ENCODE data around the gene SPEM1. TPM values are rescaled to one million over a fixed set of nuclear protein-coding genes. Genes with fewer than 3 reads are reported as not detected.

The SPEM1 gene
- total and polyA plus RNA-seq, 2 of the 13 experiments (the other 11 are each of a cell fraction or from before 2014, with no cell fraction given), result not detected

DNA sequence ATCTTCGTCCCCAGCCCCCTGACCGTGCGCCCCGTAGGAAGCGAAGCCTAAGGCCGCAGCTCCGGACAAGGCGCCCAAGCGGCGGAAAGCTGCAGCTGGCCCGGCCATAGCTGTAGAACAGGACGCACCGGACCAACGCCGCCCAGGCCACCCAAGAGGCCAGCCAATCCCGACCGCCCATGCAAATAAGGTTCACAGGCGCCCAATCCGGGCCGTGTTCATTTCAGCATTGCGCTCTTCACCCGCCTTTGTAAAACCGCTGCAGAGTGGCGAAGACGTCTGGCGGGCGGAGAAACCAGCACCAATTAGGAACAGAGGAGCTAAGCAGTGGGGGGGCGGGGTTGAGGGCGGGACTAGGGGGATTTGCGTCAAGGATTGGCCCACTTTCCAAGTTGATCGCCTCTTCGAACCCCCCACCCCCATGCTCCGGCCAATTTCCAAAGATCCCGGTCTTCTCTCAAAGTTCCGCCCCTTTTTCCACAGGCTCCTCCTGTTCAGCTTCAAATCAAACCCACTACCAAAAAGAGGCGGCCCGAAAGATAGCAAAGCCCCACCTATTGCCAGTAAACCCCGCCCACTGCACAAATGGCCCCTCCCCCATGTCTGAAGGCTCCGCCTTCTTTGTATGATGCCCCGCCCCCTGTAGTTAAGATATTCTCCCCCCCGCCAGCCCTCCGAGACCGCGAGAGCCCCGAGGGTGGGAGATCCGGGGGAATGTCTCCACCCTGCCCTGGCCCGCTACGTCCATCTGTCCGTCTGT is 16.0 kb upstream of the SPEM1 start, which contains the start of gene TMEM256 (continued):
- TF ChIP-seq ZNF180 (CRISPR knock-in tag; IDR thresholded peaks at IDR 0.05; ENCODE audit: borderline replicate concordance, low read depth) (no peak), KMT2B (CRISPR knock-in tag; IDR thresholded peaks at IDR 0.05) (0 out of 2 replicates have a peak, but pooled peaks have one; percentile 37), ZBTB40 (IDR thresholded peaks at IDR 0.05) (no peak), ZBTB40 (CRISPR knock-in tag; IDR thresholded peaks at IDR 0.05) (peak; percentile 61), ZNF703 (CRISPR knock-in tag; IDR thresholded peaks at IDR 0.05; ENCODE audit: borderline replicate concordance) (no peak), KDM2A (CRISPR knock-in tag; IDR thresholded peaks at IDR 0.05; ENCODE audit: borderline replicate concordance, low read depth) (peak; percentile 64; the same call in 1 of the 2 replicates), BRCA1 (CRISPR knock-in tag; IDR thresholded peaks at IDR 0.05) (0 out of 2 replicates have a peak, but pooled peaks have one; percentile 64), IRX3 (CRISPR knock-in tag; IDR thresholded peaks at IDR 0.05; ENCODE audit: borderline replicate concordance, low read depth) (peak; percentile 65; the same call in 1 of the 2 replicates), POLR2AphosphoS2 (IDR thresholded peaks at IDR 0.05; ENCODE audit: low read depth, low read length) (peak; percentile 54; the same call in 1 of the 2 replicates), PHF5A (CRISPR knock-in tag; IDR thresholded peaks at IDR 0.05; ENCODE audit: low read depth, unreplicated experiment) (no peak), KDM5A (IDR thresholded peaks at IDR 0.05; ENCODE audit: borderline replicate concordance, low read length) (peak; percentile 60; the same call in 1 of the 2 replicates), ZNF629 (CRISPR knock-in tag; conservative IDR thresholded peaks at IDR 0.05) (no peak), NR0B2 (CRISPR knock-in tag; IDR thresholded peaks at IDR 0.05) (0 out of 2 replicates have a peak, but pooled peaks have one; percentile 24), SRSF1 (optimal IDR thresholded peaks at IDR 0.05; ENCODE audit: low read depth, low read length) (peak; percentile 22), ATRX (CRISPR knock-in tag; IDR thresholded peaks at IDR 0.05; ENCODE audit: borderline replicate concordance) (no peak), POLR2A (IDR thresholded peaks at IDR 0.05; ENCODE audit: insufficient read depth in 1 of 2, low read depth in 2 of 2, low read length in 2 of 2) (peak; percentile 94), MXD4 (CRISPR knock-in tag; IDR thresholded peaks at IDR 0.05) (no peak), ZMAT3 (CRISPR knock-in tag; conservative IDR thresholded peaks at IDR 0.05) (no peak; the same call in 1 of the 2 replicates)
- TF ChIP-seq, protein P1, sequence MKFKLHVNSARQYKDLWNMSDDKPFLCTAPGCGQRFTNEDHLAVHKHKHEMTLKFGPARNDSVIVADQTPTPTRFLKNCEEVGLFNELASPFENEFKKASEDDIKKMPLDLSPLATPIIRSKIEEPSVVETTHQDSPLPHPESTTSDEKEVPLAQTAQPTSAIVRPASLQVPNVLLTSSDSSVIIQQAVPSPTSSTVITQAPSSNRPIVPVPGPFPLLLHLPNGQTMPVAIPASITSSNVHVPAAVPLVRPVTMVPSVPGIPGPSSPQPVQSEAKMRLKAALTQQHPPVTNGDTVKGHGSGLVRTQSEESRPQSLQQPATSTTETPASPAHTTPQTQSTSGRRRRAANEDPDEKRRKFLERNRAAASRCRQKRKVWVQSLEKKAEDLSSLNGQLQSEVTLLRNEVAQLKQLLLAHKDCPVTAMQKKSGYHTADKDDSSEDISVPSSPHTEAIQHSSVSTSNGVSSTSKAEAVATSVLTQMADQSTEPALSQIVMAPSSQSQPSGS (CRISPR knock-in tag; IDR thresholded peaks at IDR 0.05), result 0 out of 2 replicates have a peak, but pooled peaks have one; percentile 14
